Measurements from ENCODE around the gene RNF41.

The RNF41 gene

GRCh38 chr12:56188131-56188777 is 33.5 kb downstream of the RNF41 start:
- Histone ChIP-seq H3K4me3 (replicated peaks; ENCODE audit: insufficient read depth, low read length) (peak overlapping the region; percentile 86), H3K27me3 (ENCODE audit: insufficient read depth, poor library complexity, severe bottlenecking) (no peaks in the 10 kb centered on the region), H3K27ac (replicated peaks) (peak overlapping the region; percentile 78)
- DNase-seq (ENCODE audit: low read depth in 1 of 2, low spot score in 1 of 2): peak in 1 of 2 experiments; percentile 30
- TF ChIP-seq, protein P1, sequence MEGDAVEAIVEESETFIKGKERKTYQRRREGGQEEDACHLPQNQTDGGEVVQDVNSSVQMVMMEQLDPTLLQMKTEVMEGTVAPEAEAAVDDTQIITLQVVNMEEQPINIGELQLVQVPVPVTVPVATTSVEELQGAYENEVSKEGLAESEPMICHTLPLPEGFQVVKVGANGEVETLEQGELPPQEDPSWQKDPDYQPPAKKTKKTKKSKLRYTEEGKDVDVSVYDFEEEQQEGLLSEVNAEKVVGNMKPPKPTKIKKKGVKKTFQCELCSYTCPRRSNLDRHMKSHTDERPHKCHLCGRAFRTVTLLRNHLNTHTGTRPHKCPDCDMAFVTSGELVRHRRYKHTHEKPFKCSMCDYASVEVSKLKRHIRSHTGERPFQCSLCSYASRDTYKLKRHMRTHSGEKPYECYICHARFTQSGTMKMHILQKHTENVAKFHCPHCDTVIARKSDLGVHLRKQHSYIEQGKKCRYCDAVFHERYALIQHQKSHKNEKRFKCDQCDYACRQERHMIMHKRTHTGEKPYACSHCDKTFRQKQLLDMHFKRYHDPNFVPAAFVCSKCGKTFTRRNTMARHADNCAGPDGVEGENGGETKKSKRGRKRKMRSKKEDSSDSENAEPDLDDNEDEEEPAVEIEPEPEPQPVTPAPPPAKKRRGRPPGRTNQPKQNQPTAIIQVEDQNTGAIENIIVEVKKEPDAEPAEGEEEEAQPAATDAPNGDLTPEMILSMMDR (IDR thresholded peaks at IDR 0.05; ENCODE audit: insufficient read depth, low read length): no peak
- no peak for TF ChIP-seq REST (IDR thresholded peaks at IDR 0.05; ENCODE audit: insufficient replicate concordance, low read depth)
- no peak for TF ChIP-seq GABPA (IDR thresholded peaks at IDR 0.05; ENCODE audit: low read depth)
- TF ChIP-seq POLR2AphosphoS5 (IDR thresholded peaks at IDR 0.05; ENCODE audit: low read depth): no peak
- no peak for TF ChIP-seq SPI1 (IDR thresholded peaks at IDR 0.05; ENCODE audit: borderline replicate concordance, low read depth)

GRCh38 chr12:56186957-56187356 is 34.8 kb downstream of the RNF41 start:
- TF ChIP-seq REST (IDR thresholded peaks at IDR 0.05; ENCODE audit: insufficient replicate concordance, low read depth) (no peak), POLR2AphosphoS5 (IDR thresholded peaks at IDR 0.05; ENCODE audit: low read depth) (no peak), GABPA (IDR thresholded peaks at IDR 0.05; ENCODE audit: low read depth) (no peak), SPI1 (IDR thresholded peaks at IDR 0.05; ENCODE audit: borderline replicate concordance, low read depth) (no peak)
- TF ChIP-seq, protein P1 (IDR thresholded peaks at IDR 0.05; ENCODE audit: insufficient read depth, low read length): no peak
- Histone ChIP-seq H3K27me3 (ENCODE audit: insufficient read depth, poor library complexity, severe bottlenecking) (no peaks in the 10 kb centered on the region), H3K4me3 (replicated peaks; ENCODE audit: insufficient read depth, low read length) (peak overlapping the region; percentile 86; the same call in 1 of the 2 replicates), H3K27ac (replicated peaks) (peak overlapping the region; percentile 18; the same call in 1 of the 2 replicates)
- peak in 1 of 2 experiments; percentile 28 for DNase-seq (ENCODE audit: low read depth in 1 of 2, low spot score in 1 of 2)

GRCh38 chr12:56178347-56178746 is 43.4 kb downstream of the RNF41 start:
- Histone ChIP-seq H3K27me3 (ENCODE audit: insufficient read depth, poor library complexity, severe bottlenecking) (no peaks in the 10 kb centered on the region), H3K4me3 (replicated peaks; ENCODE audit: insufficient read depth, low read length) (no peak overlapping the region), H3K27ac (replicated peaks) (no peak overlapping the region)
- DNase-seq (ENCODE audit: low read depth in 1 of 2, low spot score in 1 of 2): no peak
- TF ChIP-seq SPI1 (IDR thresholded peaks at IDR 0.05; ENCODE audit: borderline replicate concordance, low read depth): no peak

DNA sequence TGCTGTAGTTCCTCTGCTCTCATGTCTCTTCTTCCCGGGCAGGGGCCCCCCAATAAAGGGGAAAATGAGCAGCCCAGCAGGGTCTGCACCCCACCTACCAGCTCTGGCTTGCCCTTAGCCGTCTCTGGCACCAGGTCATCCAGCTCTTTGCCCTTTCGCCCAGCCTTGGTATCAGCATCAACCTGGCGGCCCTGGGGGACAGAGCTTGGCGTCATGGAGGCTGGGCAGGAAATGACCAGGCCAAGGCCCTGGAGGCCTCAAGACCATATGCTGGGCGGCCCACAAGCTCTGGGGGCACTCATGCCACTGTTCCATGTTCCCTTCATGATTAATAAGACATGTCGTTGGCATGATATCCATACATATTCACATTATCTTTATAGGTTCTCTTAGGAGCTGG is 48.9 kb downstream of the RNF41 start:
- no peaks in the 10 kb centered on the region for H3K27me3 ChIP-seq (ENCODE audit: insufficient read depth, poor library complexity, severe bottlenecking)
- H3K27ac ChIP-seq (replicated peaks): no peak overlapping the region
- no peak for DNase-seq (ENCODE audit: low read depth in 1 of 2, low spot score in 1 of 2)
- no peak for TF ChIP-seq POLR2AphosphoS5 (IDR thresholded peaks at IDR 0.05; ENCODE audit: low read depth)
- TF ChIP-seq SPI1 (IDR thresholded peaks at IDR 0.05; ENCODE audit: borderline replicate concordance, low read depth): no peak
- no peak overlapping the region for H3K4me3 ChIP-seq (replicated peaks; ENCODE audit: insufficient read depth, low read length)
